ENCODE results near the gene ADGRA3.

ADGRA3 gene

GRCh38 chr4:22531311-22532019, 15.6 kb upstream of the ADGRA3 start:
- peaks cover 27% of the 10 kb centered on the region for H3K4me1 Mint-ChIP-seq
- peaks cover 23% of the 10 kb centered on the region for H3K9me3 Mint-ChIP-seq
- no peak for TF ChIP-seq CTCF (IDR thresholded peaks at IDR 0.05; ENCODE audit: unreplicated experiment in 3 of 3)
- H3K36me3 Mint-ChIP-seq (ENCODE audit: low read depth) = no peaks in the 10 kb centered on the region
- H3K27me3 Mint-ChIP-seq (ENCODE audit: low read depth) = no peaks in the 10 kb centered on the region
- H3K27ac Mint-ChIP-seq = peak overlapping the region; percentile 54 to 87 (median 81)
- H3K4me3 Mint-ChIP-seq = peak overlapping the region in 1 of 3 experiments; percentile 9

- Mint-ChIP-seq H3K4me1 (peaks cover 13% of the 10 kb centered on the region), H3K9me3 (no peaks in the 10 kb centered on the region), H3K27ac (no peak overlapping the region), H3K4me3 (no peak overlapping the region), H3K27me3 (ENCODE audit: low read depth) (no peaks in the 10 kb centered on the region), H3K36me3 (ENCODE audit: low read depth) (no peaks in the 10 kb centered on the region)
- no peak for TF ChIP-seq CTCF (IDR thresholded peaks at IDR 0.05; ENCODE audit: unreplicated experiment in 3 of 3)
Measured at GRCh38 chr4:22524895-22525294, 9.0 kb upstream of the ADGRA3 start.

GRCh38 chr4:22522706-22523501, 7.0 kb upstream of the ADGRA3 start:
- Mint-ChIP-seq H3K36me3 (ENCODE audit: low read depth) (no peaks in the 10 kb centered on the region), H3K4me3 (no peak overlapping the region), H3K4me1 (peaks cover 8% of the 10 kb centered on the region), H3K27ac (no peak overlapping the region), H3K27me3 (ENCODE audit: low read depth) (no peaks in the 10 kb centered on the region), H3K9me3 (no peaks in the 10 kb centered on the region)
- no peak for TF ChIP-seq CTCF (IDR thresholded peaks at IDR 0.05; ENCODE audit: unreplicated experiment in 3 of 3)

- peaks cover 8% of the 10 kb centered on the region for H3K4me1 Mint-ChIP-seq
- H3K4me3 Mint-ChIP-seq = no peak overlapping the region
- no peak for TF ChIP-seq CTCF (IDR thresholded peaks at IDR 0.05; ENCODE audit: unreplicated experiment in 3 of 3)
- H3K27ac Mint-ChIP-seq = no peak overlapping the region
- no peaks in the 10 kb centered on the region for H3K9me3 Mint-ChIP-seq
- no peaks in the 10 kb centered on the region for H3K36me3 Mint-ChIP-seq (ENCODE audit: low read depth)
- H3K27me3 Mint-ChIP-seq (ENCODE audit: low read depth) = no peaks in the 10 kb centered on the region
Measured at GRCh38 chr4:22522206-22522605, 6.3 kb upstream of the ADGRA3 start.

GRCh38 chr4:22521240-22521639, 5.4 kb upstream of the ADGRA3 start:
- Mint-ChIP-seq H3K9me3 (no peaks in the 10 kb centered on the region), H3K27ac (no peak overlapping the region), H3K4me1 (peaks cover 13% of the 10 kb centered on the region)

More at GRCh38 chr4:22521240-22521639, 5.4 kb upstream of the ADGRA3 start:
- no peaks in the 10 kb centered on the region for H3K27me3 Mint-ChIP-seq (ENCODE audit: low read depth)
- no peaks in the 10 kb centered on the region for H3K36me3 Mint-ChIP-seq (ENCODE audit: low read depth)
- H3K4me3 Mint-ChIP-seq = no peak overlapping the region
- no peak for TF ChIP-seq CTCF (IDR thresholded peaks at IDR 0.05; ENCODE audit: unreplicated experiment in 3 of 3)

Data from nephron (organoid).